AG04450 (cell line): ENCODE measurements around the gene TEPSIN. TPM values are rescaled to one million over a fixed set of nuclear protein-coding genes. Genes with fewer than 3 reads are reported as not detected.

Source experiments
- CTCF ChIA-PET: fragments of 300-600, 350-600 bp; formaldehyde crosslinking; extraction: SDS; loops from one replicate; lab custom pipeline; 2022; ENCODE audit warnings: antibody characterized with exemption, inconsistent platforms; lab: Charles Lee
- POLR2A ChIA-PET: fragments of 350-600 bp; formaldehyde crosslinking; extraction: SDS; loops from one replicate; lab custom pipeline; 2021; ENCODE audit warnings: antibody characterized with exemption, inconsistent platforms; lab: Yijun Ruan, JAX
- DNase-seq: peaks from one replicate; pipeline ENCODE4 v3.0.0-alpha.2; 2011; ENCODE audit warnings: low read depth, low spot score
- H3K27ac ChIP-seq: one replicate; pipeline ENCODE4 v1.5.1; 2012; ENCODE audit warnings: low read depth, low read length, control low read depth
- H3K27me3 ChIP-seq: one replicate; pipeline ENCODE4 v1.6.0; 2012; ENCODE audit warnings: low read length; ENCODE audit not compliant: control insufficient read depth, insufficient read depth
- H3K4me3 ChIP-seq: 2 replicates; pipeline ENCODE4 v1.5.1; 2011; ENCODE audit warnings: mild to moderate bottlenecking, low read depth, low read length, control low read depth
- H3K9me3 ChIP-seq: 2 replicates; pipeline ENCODE4 v1.5.1; 2012; ENCODE audit warnings: low read length; ENCODE audit not compliant: control insufficient read depth, insufficient read depth
- CTCF ChIP-seq: IDR thresholded peaks from 2 replicates; pipeline ENCODE4 v1.5.1; 2011; ENCODE audit warnings: low read depth, low read length, control low read depth, inconsistent platforms
- polyA plus RNA-seq: library from polyadenylated mRNA; depleted of rRNA; stranded (reverse); fragments of >200 nt; gene quantifications from 2 replicates; pipeline ENCODE4 v1.2.3, GENCODE V29; 2011

TEPSIN gene
- polyA plus RNA-seq, 1 experiment = 7.5 TPM

GRCh38 chr17:81247339-81247990, 8.6 kb upstream of the TEPSIN start:
- H3K9me3 ChIP-seq = peaks cover 8% of the 10 kb centered on the region; the same call in 1 of the 2 replicates
- TF ChIP-seq CTCF = no peak
- ChIA-PET POLR2A (interaction anchor here (0.7 to 1.1 kb wide), 2 partner anchors 9 to 99 kb away, joined by 3 read pairs; partner anchors contain the start of genes NDUFAF8 and TEPSIN), CTCF (interaction anchor here (1.0 kb wide), 1 partner anchor 237 kb away, joined by 3 read pairs; no protein-coding TSS in a partner anchor)
- no peak for DNase-seq
- no peaks in the 10 kb centered on the region for H3K27me3 ChIP-seq
- no peak overlapping the region for H3K27ac ChIP-seq
- no peak overlapping the region for H3K4me3 ChIP-seq

GRCh38 chr17:81246679-81247338, 8.0 kb upstream of the TEPSIN start:
- POLR2A ChIA-PET = no interaction called here
- no peak overlapping the region for H3K4me3 ChIP-seq
- DNase-seq = no peak
- H3K27me3 ChIP-seq = no peaks in the 10 kb centered on the region
- peaks cover 8% of the 10 kb centered on the region; the same call in 1 of the 2 replicates for H3K9me3 ChIP-seq
- H3K27ac ChIP-seq = no peak overlapping the region
- no peak for TF ChIP-seq CTCF
- CTCF ChIA-PET = no interaction called here

GRCh38 chr17:81246343-81246670, 7.5 kb upstream of the TEPSIN start:
- H3K27ac ChIP-seq = no peak overlapping the region
- no peaks in the 10 kb centered on the region for H3K27me3 ChIP-seq
- no peak for DNase-seq
- TF ChIP-seq CTCF = no peak
- no peak overlapping the region for H3K4me3 ChIP-seq
- ChIA-PET POLR2A (no interaction called here), CTCF (no interaction called here)
- peaks cover 8% of the 10 kb centered on the region; the same call in 1 of the 2 replicates for H3K9me3 ChIP-seq

GRCh38 chr17:81245665-81246342, 6.9 kb upstream of the TEPSIN start:
- Histone ChIP-seq H3K4me3 (no peak overlapping the region), H3K9me3 (peaks cover 8% of the 10 kb centered on the region; the same call in 1 of the 2 replicates), H3K27me3 (no peaks in the 10 kb centered on the region), H3K27ac (no peak overlapping the region)
- no peak for TF ChIP-seq CTCF
- DNase-seq = no peak
- ChIA-PET POLR2A (no interaction called here), CTCF (interaction anchor here (1.2 kb wide), 1 partner anchor 103 kb away, joined by 4 read pairs; no protein-coding TSS in a partner anchor)
